HFF-Myc (cell line): ENCODE data around the gene TTC9.
"Not testable (repeated sequence)": the region's sequence is repeated elsewhere in the genome, so short reads cannot be mapped to it uniquely, and the experiment has no call there.

Experiments
- DNase-seq: peaks from one replicate; pipeline ENCODE4 v3.0.0-alpha.2; 2011; ENCODE audit warnings: low read depth; ENCODE audit errors: extremely low read depth
- H3K4me3 ChIP-seq: replicated peaks from 2 replicates; pipeline ENCODE4 v1.5.1; 2011; ENCODE audit warnings: low read depth, mild to moderate bottlenecking, control low read depth, low read length
- TF ChIP-seq, protein P1 (sequence below): IDR thresholded peaks from 2 replicates; pipeline ENCODE4 v1.5.1; 2012; ENCODE audit warnings: mild to moderate bottlenecking, low read depth, low read length, control low read depth; ENCODE audit errors: missing control alignments

The TTC9 gene

DNA sequence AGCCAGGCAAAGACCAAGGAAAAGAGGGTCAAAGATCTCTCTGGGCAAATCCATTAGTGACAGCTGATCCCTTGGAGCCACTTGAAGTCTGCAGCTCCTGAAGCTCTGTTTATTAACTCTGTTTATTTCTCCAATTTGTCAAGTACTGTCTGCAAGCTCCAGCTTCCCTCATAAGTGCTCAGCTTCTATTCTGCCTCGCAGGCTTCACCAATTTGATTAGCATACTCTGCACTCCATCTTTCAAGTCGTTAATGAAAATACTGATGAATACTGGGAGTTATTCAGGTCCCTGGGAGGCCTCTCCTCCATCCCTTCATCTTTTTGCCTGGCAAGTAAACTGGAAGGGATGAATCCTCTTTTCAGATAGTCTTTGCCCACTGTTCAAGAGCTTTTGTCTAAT is 54.3 kb downstream of the TTC9 start:
- TF ChIP-seq, protein P1, sequence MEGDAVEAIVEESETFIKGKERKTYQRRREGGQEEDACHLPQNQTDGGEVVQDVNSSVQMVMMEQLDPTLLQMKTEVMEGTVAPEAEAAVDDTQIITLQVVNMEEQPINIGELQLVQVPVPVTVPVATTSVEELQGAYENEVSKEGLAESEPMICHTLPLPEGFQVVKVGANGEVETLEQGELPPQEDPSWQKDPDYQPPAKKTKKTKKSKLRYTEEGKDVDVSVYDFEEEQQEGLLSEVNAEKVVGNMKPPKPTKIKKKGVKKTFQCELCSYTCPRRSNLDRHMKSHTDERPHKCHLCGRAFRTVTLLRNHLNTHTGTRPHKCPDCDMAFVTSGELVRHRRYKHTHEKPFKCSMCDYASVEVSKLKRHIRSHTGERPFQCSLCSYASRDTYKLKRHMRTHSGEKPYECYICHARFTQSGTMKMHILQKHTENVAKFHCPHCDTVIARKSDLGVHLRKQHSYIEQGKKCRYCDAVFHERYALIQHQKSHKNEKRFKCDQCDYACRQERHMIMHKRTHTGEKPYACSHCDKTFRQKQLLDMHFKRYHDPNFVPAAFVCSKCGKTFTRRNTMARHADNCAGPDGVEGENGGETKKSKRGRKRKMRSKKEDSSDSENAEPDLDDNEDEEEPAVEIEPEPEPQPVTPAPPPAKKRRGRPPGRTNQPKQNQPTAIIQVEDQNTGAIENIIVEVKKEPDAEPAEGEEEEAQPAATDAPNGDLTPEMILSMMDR, result no peak
- no peak for DNase-seq
- H3K4me3 ChIP-seq, result no peak overlapping the region

DNA sequence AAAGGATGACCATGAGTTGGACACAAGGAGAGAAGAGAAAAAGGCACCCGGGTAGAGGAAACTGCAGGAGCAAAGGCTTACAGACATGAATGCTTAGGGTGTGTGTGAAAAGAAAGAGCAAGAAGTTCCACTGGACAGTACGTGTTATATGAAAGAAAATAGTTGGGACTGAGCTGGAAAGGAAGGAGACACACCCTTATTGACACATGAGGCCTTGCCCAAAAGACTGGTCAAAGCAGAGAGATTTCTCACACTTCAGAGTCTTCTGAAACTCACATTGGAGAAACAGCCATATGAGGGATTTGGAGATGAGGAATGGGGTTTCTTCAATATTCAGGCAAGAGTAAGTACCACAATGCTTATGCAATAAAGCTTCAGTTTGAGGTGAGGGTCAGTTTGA is 56.0 kb downstream of the TTC9 start:
- TF ChIP-seq, protein P1, result no peak
- no peak overlapping the region for H3K4me3 ChIP-seq
- DNase-seq, result no peak

DNA sequence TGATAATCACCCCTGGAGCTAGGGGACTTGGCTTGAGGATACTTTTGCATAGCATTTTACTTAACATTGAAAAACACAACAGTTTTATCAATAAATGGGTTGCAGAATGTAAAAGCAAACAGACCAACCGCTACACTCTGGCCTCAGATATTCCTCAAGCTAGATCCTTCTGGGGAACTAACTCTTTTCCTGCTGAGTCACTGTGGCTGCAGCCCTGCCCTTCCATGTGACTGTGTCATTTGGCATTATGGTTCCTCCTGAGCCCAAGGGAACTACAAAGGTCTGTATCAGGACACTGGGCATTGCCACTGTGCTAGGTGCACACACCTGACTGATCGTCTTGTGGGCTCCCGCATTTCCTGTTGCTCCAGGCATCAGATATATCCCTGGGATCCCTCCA is 56.6 kb downstream of the TTC9 start:
- no peak overlapping the region for H3K4me3 ChIP-seq
- DNase-seq, result no peak
- TF ChIP-seq, protein P1, result no peak

DNA sequence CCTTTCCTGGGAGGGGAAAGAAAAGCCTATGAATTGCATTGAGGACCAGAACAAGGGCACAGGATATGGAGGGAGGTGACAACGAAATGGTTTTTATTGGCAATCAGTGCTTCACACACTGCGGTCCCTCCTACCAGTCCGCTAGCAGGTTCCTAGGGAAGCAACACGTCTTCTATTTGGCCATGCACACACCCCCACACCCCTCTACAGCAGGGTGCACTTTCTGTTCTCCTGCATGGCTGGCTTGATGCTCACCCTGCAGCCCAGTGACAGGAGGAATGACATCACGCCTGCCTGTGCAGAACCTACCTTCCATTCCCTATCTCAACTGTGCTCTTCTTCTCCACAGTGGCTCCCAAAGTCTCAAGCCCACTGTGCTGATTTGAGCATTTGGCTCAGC is 57.9 kb downstream of the TTC9 start:
- DNase-seq, result no peak
- no peak overlapping the region for H3K4me3 ChIP-seq
- TF ChIP-seq, protein P1, result no peak

DNA sequence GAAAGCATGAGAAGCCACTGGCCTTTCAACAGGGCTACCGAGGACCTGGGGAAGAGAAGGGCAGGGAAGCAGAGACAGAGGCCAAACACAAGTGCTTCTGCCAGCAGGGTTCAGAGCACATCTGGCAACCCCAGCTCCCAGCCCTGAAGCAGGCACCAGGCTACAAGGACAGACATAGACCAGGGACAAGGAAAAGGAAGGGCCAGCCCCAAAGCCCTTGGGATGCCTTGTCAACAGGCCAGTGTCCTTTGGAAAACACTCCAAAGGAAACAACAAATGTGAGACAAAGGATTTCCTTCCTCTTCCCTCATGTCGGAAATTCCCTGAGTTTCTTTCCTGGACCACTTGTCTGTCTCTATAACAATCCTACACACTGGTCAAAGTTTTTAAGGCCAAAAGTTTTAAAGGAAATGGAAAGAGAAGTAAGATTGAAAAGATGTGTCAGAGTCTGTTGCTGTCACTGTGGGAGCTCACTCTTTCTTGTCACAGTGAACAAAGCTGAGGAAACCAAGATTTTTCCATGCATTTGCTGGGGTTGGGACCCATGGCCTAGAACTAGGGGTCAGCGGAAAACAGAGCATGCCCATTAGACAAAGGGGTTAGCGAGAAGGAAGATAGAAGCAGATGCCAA is 59.4 kb downstream of the TTC9 start:
- TF ChIP-seq, protein P1, result no peak
- DNase-seq, result no peak
- no peak overlapping the region for H3K4me3 ChIP-seq

DNA sequence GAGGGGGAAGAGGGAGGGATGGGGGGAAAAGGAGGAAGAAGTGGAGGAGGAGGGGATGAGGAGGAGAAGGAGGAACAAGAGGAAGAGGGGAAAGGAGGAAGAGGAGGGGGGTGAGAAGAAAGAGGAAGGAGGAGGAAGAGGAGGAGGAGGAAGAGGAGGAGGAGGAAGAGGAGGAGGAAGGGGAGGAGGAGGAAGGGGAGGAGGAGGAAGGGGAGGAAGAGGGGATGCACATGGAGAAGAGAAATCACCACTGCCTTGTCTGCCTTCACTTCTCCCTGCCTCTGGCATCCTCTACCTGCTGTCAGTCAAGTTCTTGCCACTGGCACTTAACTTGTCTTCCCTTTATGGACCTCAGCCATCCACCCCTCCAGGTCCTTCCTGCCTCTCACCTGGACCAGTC is 59.9 kb downstream of the TTC9 start:
- no peak overlapping the region for H3K4me3 ChIP-seq
- TF ChIP-seq, protein P1, result no peak
- no peak for DNase-seq

DNA sequence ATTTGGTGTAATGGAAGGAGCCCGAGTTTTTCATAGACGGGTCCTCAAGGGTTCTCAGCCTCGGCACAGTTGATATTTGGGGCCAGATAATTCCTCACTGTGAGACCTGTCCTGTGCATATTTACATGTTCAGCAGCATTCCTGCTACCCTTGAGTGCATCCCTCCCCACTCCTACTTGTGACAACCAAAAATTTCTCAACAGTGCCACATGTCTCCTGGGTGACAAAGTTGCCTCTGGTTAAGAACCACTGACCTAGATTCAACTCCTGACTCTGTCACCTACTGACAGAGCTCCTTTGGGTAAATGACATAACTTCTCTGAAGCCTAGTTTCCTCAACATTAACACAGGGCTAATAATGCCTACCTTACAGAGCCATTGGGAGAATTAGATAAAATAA is 60.4 kb downstream of the TTC9 start:
- no peak overlapping the region for H3K4me3 ChIP-seq
- no peak for DNase-seq
- TF ChIP-seq, protein P1, result no peak

DNA sequence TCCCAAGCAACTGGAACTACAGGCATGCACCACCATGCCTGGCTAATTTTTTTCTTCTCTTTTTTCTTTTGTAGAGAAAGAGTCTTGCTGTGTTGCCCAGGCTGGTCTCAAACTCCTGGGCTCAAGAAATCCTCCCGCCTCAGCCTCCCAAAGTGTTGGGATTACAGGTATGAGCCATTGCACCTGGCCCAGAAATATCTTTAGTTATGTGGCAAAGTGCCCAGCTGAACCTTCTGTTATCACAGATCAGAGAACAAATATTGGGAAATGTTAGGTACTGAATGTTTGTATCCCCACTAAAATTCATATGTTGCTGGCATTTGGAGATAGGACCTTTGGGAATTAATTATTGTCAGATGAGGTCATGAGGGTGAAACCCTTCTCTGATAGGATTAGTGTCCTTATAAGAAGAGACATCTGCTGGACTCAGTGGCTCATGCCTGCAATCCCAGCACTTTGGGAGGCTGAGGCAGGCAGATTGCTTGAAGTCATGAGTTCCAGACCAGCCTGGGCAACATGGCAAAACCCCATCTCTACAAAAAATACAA is 62.0 kb downstream of the TTC9 start:
- not testable (repeated sequence) for H3K4me3 ChIP-seq, DNase-seq
